GM12874 (cell line): Measurements from ENCODE around the gene LRP4.

ENCODE experiments used
- TF ChIP-seq, protein P1 (sequence below): IDR thresholded peaks from 2 replicates; pipeline ENCODE4 v1.5.1; 2011; ENCODE audit warnings: low read depth, mild to moderate bottlenecking, control low read depth, low read length, moderate library complexity; ENCODE audit not compliant: insufficient read depth

LRP4 gene

DNA sequence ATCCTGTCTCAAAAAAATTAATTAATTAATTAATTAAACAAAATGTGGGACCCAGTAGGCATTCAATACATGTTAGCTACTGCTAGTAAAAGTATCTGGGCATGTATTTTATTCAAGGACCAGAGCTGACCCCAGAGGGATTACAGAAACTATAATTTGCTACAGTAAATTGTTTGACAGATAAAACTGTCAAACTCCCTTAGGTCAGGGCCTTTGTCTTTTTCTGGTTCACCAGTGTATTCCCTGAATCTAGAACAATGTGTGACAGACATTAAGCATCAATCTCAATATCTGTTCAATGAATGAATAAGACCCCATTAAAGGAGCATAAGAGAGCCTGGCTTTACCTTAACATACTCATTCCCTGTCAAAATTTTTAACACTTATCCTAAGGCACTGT lies 78.2 kb downstream of the LRP4 start:
- TF ChIP-seq, protein P1, sequence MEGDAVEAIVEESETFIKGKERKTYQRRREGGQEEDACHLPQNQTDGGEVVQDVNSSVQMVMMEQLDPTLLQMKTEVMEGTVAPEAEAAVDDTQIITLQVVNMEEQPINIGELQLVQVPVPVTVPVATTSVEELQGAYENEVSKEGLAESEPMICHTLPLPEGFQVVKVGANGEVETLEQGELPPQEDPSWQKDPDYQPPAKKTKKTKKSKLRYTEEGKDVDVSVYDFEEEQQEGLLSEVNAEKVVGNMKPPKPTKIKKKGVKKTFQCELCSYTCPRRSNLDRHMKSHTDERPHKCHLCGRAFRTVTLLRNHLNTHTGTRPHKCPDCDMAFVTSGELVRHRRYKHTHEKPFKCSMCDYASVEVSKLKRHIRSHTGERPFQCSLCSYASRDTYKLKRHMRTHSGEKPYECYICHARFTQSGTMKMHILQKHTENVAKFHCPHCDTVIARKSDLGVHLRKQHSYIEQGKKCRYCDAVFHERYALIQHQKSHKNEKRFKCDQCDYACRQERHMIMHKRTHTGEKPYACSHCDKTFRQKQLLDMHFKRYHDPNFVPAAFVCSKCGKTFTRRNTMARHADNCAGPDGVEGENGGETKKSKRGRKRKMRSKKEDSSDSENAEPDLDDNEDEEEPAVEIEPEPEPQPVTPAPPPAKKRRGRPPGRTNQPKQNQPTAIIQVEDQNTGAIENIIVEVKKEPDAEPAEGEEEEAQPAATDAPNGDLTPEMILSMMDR, result no peak

DNA sequence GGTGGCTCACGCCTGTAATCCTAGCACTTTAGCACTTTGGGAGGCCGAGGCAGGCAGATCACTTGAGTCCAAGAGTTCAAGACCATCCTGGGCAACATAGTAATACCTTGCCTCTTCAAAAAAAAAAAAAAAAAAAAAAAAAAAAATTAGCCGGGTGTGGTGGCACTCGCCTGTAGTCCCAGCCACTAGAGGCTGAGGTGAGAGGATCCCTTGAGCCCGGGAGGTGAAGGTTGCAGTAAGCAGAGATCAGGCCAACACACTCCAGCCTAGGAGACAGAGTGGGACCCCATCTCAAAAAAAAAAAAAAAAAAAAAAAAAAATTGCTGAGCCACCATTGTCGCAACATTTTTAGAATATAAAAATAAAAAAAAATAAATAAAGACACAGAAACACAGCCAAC lies 79.8 kb downstream of the LRP4 start:
- TF ChIP-seq, protein P1, result no peak

DNA sequence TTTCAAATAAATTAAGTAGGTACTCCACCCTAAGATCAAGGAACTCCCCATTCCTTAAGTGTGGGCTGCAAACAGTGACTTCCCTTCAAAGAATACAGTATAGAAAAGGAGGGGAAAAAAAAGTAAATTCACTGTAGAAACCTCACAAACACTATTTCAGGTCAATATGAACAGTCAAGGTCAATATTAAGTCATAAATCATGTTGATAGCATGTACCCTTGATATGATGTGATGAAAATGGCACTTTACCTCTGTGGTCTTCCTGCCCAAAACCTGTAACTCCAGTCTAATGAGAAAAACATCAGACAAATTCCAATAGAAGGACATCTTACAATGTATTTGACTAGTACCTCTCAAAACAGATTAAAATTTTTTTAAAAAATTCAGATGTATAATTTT lies 80.5 kb downstream of the LRP4 start:
- TF ChIP-seq, protein P1, result no peak

DNA sequence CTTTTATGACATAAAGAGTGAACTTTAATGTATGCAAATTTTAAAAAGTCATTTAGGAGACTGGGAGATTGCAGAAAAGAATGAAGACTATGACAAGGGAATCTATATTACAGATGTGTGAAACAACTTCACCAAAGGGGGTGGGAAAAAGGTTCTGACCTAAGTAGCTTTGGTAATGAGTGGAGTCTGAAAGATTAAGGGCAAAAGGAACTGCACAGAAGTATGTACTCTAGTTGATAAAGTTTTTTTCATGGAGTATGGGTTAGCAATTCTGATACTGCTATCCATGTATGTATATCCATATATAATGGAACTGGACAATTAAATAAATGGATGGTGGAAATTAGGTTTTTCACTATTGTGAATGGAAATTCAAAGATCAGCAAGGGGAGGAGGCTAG lies 81.5 kb downstream of the LRP4 start:
- TF ChIP-seq, protein P1, result no peak

DNA sequence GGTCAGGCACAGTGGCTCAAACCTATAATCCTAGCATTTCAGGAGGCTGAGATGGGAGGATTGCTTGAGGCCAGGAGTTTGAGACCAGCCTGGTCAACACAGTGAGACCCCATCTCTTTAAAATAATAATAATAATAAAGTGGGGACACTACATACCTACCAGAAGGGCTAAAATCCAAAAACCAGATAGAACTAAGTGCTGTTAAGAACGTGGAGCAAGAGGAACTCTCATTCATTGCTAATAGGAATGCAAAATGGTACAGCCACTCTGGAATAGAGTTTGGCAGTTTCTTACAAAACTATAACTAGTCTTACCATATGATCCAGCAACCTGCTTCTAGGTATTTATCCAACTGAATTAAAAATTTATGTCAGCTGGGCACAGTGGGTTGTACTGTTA lies 81.9 kb downstream of the LRP4 start:
- TF ChIP-seq, protein P1, result no peak

DNA sequence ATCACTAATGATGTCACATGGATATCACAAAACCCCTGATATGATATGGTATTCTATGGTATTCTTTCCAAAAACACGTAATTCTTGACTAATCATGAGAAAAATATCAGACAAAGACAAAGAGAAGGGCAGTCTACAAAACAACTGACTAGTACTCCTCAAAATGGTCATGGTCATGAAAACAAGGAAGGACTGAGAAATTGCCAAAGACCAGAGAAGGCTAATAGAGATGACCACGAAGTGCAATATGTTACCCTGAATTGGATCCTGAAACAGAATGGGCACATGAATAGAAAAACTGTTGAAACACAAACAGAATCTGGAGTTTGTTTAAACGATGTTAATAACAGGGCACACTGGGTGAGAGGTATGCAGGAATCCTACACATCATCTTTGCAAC lies 82.5 kb downstream of the LRP4 start:
- TF ChIP-seq, protein P1, result no peak

DNA sequence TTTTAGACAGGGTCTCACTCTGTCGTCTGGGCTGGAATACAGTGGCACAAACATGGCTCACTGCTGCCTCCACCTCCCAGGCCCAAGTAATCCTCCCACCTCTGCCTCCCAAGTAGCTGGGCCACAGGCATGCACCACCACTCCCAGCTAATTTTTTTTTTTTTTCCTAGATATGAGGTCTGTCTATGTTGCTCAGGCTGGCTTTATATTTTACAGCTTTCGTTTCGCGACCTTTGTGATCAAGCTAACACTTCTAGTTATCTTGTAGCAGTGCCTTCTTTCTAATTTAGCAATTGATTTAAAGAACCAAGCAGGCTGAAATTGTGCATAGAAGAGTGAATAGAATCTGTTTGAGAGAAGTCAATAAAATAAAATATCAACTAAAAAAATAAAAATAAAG lies 83.5 kb downstream of the LRP4 start:
- TF ChIP-seq, protein P1, result no peak
